Erythroblast (primary cell): ENCODE measurements around the gene PRKAR2A.

Experiments
- GATA1 ChIP-seq: IDR thresholded peaks from 2 replicates; pipeline ENCODE4 v1.6.1; 2011; ENCODE audit warnings: low read depth, mild to moderate bottlenecking, control low read depth, low read length, moderate library complexity
- POLR2A ChIP-seq: IDR thresholded peaks from 2 replicates; pipeline ENCODE4 v1.6.1; 2011; ENCODE audit warnings: mild to moderate bottlenecking, low read length

DNA sequence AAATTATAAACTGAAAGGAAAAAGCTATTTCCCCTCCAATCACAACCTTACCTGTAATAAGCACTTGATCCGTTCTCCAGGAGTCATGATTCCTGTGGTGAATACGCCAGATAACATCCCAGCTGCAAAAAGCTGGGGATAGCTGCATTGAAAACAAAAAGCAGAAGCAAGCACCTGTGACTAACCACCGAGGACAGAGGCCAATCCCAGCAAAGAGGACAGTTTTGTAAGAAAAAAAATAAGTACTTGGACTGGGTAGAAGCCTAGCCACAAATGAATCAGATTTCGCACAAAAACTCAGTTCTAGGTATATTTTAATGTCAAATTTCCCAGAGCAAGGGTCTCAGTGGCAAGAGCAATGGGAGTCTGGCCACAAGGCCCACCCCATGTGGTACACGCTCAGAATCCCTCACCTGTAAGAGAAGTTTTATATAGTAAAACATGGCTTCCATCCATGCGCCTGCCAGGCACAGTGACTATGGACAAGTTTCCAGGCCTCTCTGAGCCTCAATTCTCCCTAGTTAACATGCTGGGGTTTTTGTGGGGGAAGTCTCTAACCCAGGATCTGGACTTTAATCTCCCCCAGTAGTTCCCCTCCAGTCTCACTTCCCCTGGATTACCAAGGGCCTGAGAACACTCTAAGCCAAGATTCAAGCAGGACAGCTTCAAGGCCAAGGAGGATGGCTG lies 31.8 kb upstream of the PRKAR2A start:
- no peak for TF ChIP-seq POLR2A
- TF ChIP-seq GATA1, result no peak
